ENCODE measurements around the gene LCAT. TPM values are rescaled to one million over a fixed set of nuclear protein-coding genes. Genes with fewer than 3 reads are reported as not detected.

LCAT gene
- polyA plus RNA-seq, 1 of the 3 experiments (the other 2 are of a cell fraction) = 11.1 TPM

- DNase-seq = no peak
- Histone ChIP-seq H3K36me3 (replicated peaks in 1 of 2; ENCODE audit: control insufficient read depth in 1 of 2, insufficient read depth in 2 of 2, low read length in 1 of 2) (peaks cover 12 to 65% of the 10 kb centered on the region in 2 experiments), H4K20me1 (ENCODE audit: insufficient read depth) (peaks cover 13% of the 10 kb centered on the region; the same call in 1 of the 2 replicates), H2AFZ (ENCODE audit: low read depth) (no peak overlapping the region), H3K27me3 (ENCODE audit: insufficient read depth) (no peaks in the 10 kb centered on the region), H3K9me3 (no peaks in the 10 kb centered on the region), H3K79me2 (ENCODE audit: insufficient read depth) (peaks cover 5% of the 10 kb centered on the region; the same call in 1 of the 2 replicates), H3K4me1 (ENCODE audit: control insufficient read depth in 1 of 2, insufficient read depth in 2 of 2, low read depth in 1 of 2, low read length in 1 of 2) (peaks cover 0 to 18% of the 10 kb centered on the region in 2 experiments; a peak in 1 of 4 replicates), H3K4me2 (no peak overlapping the region), H3F3A (replicated peaks; ENCODE audit: insufficient read depth) (peaks cover 18% of the 10 kb centered on the region), H3K4me3 (ENCODE audit: low read depth in 2 of 2, low read length in 1 of 2) (no peak overlapping the region), H3K9me2 (no peaks in the 10 kb centered on the region), H3K27ac (ENCODE audit: low read depth in 2 of 2, low read length in 1 of 2) (no peak overlapping the region), H3K9ac (no peak overlapping the region)
- ChIA-PET CTCF (interaction anchor here (1.1 to 28.1 kb wide), 3 partner anchors 17 to 129 kb away, joined by 4 to 564 read pairs (median 8); partner anchors contain the start of genes EDC4, NRN1L and PSKH1), POLR2A (no interaction called here)
- TF ChIP-seq CHD2 (IDR thresholded peaks at IDR 0.05; ENCODE audit: low read length, partially characterized antibody) = no peak
- TF ChIP-seq TCF12 (IDR thresholded peaks at IDR 0.05) = no peak
- TF ChIP-seq NFIC (IDR thresholded peaks at IDR 0.05; ENCODE audit: borderline replicate concordance) = no peak
- TF ChIP-seq TEAD4 (IDR thresholded peaks at IDR 0.05; ENCODE audit: borderline replicate concordance, insufficient read depth) = no peak
- TF ChIP-seq REST (IDR thresholded peaks at IDR 0.05; ENCODE audit: low read depth, low read length) = no peak
- TF ChIP-seq FOXM1 (IDR thresholded peaks at IDR 0.05; ENCODE audit: low read depth) = no peak
- no peak for TF ChIP-seq ELF1 (IDR thresholded peaks at IDR 0.05)
- TF ChIP-seq USF1 (IDR thresholded peaks at IDR 0.05; ENCODE audit: borderline replicate concordance, low read depth) = no peak
- TF ChIP-seq JUND (IDR thresholded peaks at IDR 0.05) = no peak
- TF ChIP-seq RAD21 (IDR thresholded peaks at IDR 0.05; ENCODE audit: low read length) = no peak
- TF ChIP-seq EP300 (IDR thresholded peaks at IDR 0.05; ENCODE audit: borderline replicate concordance in 1 of 2, low read depth in 1 of 2, low read length in 1 of 2) = no peak
- no peak for TF ChIP-seq IRF3 (IDR thresholded peaks at IDR 0.05; ENCODE audit: low read depth, low read length)
- TF ChIP-seq SIN3A (IDR thresholded peaks at IDR 0.05; ENCODE audit: borderline replicate concordance, low read depth, low read length) = no peak
- no peak for TF ChIP-seq MEF2A (IDR thresholded peaks at IDR 0.05; ENCODE audit: borderline replicate concordance, low read depth)
- no peak for TF ChIP-seq MXI1 (IDR thresholded peaks at IDR 0.05; ENCODE audit: low read depth, low read length)
- TF ChIP-seq EZH2phosphoT487 (IDR thresholded peaks at IDR 0.05; ENCODE audit: borderline replicate concordance, low read depth) = no peak
- TF ChIP-seq FOXJ3 (CRISPR knock-in tag; IDR thresholded peaks at IDR 0.05) = no peak
- TF ChIP-seq GATA2 (CRISPR knock-in tag; IDR thresholded peaks at IDR 0.05) = no peak
- 91% methylated on average over 20 of the region's 24 CpGs for WGBS (ENCODE audit: low lambda C conversion rate)
Observed at GRCh38 chr16:67945392-67945933, 1.5 kb upstream of the LCAT start.

Data from SK-N-SH (cell line).